ENCODE measurements around the gene CCDC57.

- TF ChIP-seq, protein P1, sequence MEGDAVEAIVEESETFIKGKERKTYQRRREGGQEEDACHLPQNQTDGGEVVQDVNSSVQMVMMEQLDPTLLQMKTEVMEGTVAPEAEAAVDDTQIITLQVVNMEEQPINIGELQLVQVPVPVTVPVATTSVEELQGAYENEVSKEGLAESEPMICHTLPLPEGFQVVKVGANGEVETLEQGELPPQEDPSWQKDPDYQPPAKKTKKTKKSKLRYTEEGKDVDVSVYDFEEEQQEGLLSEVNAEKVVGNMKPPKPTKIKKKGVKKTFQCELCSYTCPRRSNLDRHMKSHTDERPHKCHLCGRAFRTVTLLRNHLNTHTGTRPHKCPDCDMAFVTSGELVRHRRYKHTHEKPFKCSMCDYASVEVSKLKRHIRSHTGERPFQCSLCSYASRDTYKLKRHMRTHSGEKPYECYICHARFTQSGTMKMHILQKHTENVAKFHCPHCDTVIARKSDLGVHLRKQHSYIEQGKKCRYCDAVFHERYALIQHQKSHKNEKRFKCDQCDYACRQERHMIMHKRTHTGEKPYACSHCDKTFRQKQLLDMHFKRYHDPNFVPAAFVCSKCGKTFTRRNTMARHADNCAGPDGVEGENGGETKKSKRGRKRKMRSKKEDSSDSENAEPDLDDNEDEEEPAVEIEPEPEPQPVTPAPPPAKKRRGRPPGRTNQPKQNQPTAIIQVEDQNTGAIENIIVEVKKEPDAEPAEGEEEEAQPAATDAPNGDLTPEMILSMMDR (IDR thresholded peaks at IDR 0.05), result no peak
- no peak for TF ChIP-seq POLR2A (IDR thresholded peaks at IDR 0.05; ENCODE audit: low read depth)
- no peak for TF ChIP-seq POLR2AphosphoS5 (IDR thresholded peaks at IDR 0.05)
- TF ChIP-seq EP300 (IDR thresholded peaks at IDR 0.05), result no peak
These were observed 21.8 kb upstream of the CCDC57 start for GRCh38 chr17:82234211-82235055.

Measured in esophagus muscularis mucosa (tissue), 4 donors.